LNCaP clone FGC (cell line): Measurements from ENCODE around the gene DNAJA4.

Experiments
- DNase-seq: peaks from one replicate; pipeline ENCODE4 v3.0.0-alpha.2; 2011; ENCODE audit warnings: low read depth
- H3K4me3 ChIP-seq: 2 replicates; pipeline ENCODE4 v1.5.1; 2011; ENCODE audit warnings: mild to moderate bottlenecking, low read depth, low read length, control low read depth
- CTCF ChIP-seq: IDR thresholded peaks from 2 replicates; pipeline ENCODE4 v1.5.1; 2012; ENCODE audit warnings: mild to moderate bottlenecking; ENCODE audit not compliant: control insufficient read depth, insufficient read depth; ENCODE audit errors: extremely low read depth

DNAJA4 gene

GRCh38 chr15:78325092-78325843 is 60.9 kb downstream of the DNAJA4 start:
- no peak overlapping the region for H3K4me3 ChIP-seq
- no peak for TF ChIP-seq CTCF
- DNase-seq = no peak

- TF ChIP-seq CTCF = no peak
- H3K4me3 ChIP-seq = no peak overlapping the region
- no peak for DNase-seq
Observed at GRCh38 chr15:78327466-78327865, 63.1 kb downstream of the DNAJA4 start.

- no peak for DNase-seq
- no peak overlapping the region for H3K4me3 ChIP-seq
- no peak for TF ChIP-seq CTCF
Observed at GRCh38 chr15:78329625-78330024, 65.3 kb downstream of the DNAJA4 start.
